ENCODE results near the gene KCNC3. TPM values are rescaled to one million over a fixed set of nuclear protein-coding genes. Genes with fewer than 3 reads are reported as not detected.

Gene KCNC3
- total RNA-seq, 1 experiment from 2014 or later: 5.3 TPM

- Mint-ChIP-seq H3K9me3 (ENCODE audit: low read depth, unreplicated experiment) (no peaks in the 10 kb centered on the region), H3K36me3 (ENCODE audit: insufficient read depth, unreplicated experiment) (peaks cover 6% of the 10 kb centered on the region), H3K27ac (ENCODE audit: unreplicated experiment) (no peak overlapping the region), H3K4me1 (ENCODE audit: low read depth, unreplicated experiment) (peaks cover under 1% of the 10 kb centered on the region), H3K27me3 (ENCODE audit: unreplicated experiment) (no peaks in the 10 kb centered on the region), H3K4me3 (ENCODE audit: low read depth, unreplicated experiment) (no peak overlapping the region)
- CTCF ChIA-PET: interaction anchor here (0.9 kb wide), 1 partner anchor 10 kb away, joined by 6 read pairs; the partner anchor contains the start of gene KCNC3
- no peak for DNase-seq
- TF ChIP-seq CTCF (IDR thresholded peaks at IDR 0.05; ENCODE audit: unreplicated experiment): no peak
- no TSS peak for BruUV-seq (replicated peaks)
- intact Hi-C loops (cut with micrococcal nuclease; ENCODE audit: unreplicated experiment): no loop called here
Measured at GRCh38 chr19:50319156-50319555, 10.0 kb downstream of the KCNC3 start.

- no TSS peak for BruUV-seq (replicated peaks)
- TF ChIP-seq CTCF (IDR thresholded peaks at IDR 0.05; ENCODE audit: unreplicated experiment): no peak
- Mint-ChIP-seq H3K27ac (ENCODE audit: unreplicated experiment) (no peak overlapping the region), H3K27me3 (ENCODE audit: unreplicated experiment) (no peaks in the 10 kb centered on the region), H3K9me3 (ENCODE audit: low read depth, unreplicated experiment) (no peaks in the 10 kb centered on the region), H3K4me1 (ENCODE audit: low read depth, unreplicated experiment) (peaks cover 8% of the 10 kb centered on the region), H3K36me3 (ENCODE audit: insufficient read depth, unreplicated experiment) (peaks cover 6% of the 10 kb centered on the region), H3K4me3 (ENCODE audit: low read depth, unreplicated experiment) (no peak overlapping the region)
- no peak for DNase-seq
- CTCF ChIA-PET: no interaction called here
- intact Hi-C loops (cut with micrococcal nuclease; ENCODE audit: unreplicated experiment): no loop called here
Measured at GRCh38 chr19:50318438-50318837, 10.7 kb downstream of the KCNC3 start.

GRCh38 chr19:50317115-50317514 is 12.1 kb downstream of the KCNC3 start:
- Mint-ChIP-seq H3K27me3 (ENCODE audit: unreplicated experiment) (no peaks in the 10 kb centered on the region), H3K4me1 (ENCODE audit: low read depth, unreplicated experiment) (peaks cover 9% of the 10 kb centered on the region), H3K9me3 (ENCODE audit: low read depth, unreplicated experiment) (no peaks in the 10 kb centered on the region), H3K36me3 (ENCODE audit: insufficient read depth, unreplicated experiment) (peaks cover 6% of the 10 kb centered on the region), H3K27ac (ENCODE audit: unreplicated experiment) (no peak overlapping the region), H3K4me3 (ENCODE audit: low read depth, unreplicated experiment) (no peak overlapping the region)
- intact Hi-C loops (cut with micrococcal nuclease; ENCODE audit: unreplicated experiment): no loop called here
- CTCF ChIA-PET: interaction anchor here (0.6 kb wide), 1 partner anchor 1360 kb away, joined by 5 read pairs; no protein-coding TSS in a partner anchor
- BruUV-seq (replicated peaks): no TSS peak
- no peak for DNase-seq
- no peak for TF ChIP-seq CTCF (IDR thresholded peaks at IDR 0.05; ENCODE audit: unreplicated experiment)

GRCh38 chr19:50315773-50316448 is 13.3 kb downstream of the KCNC3 start:
- Mint-ChIP-seq H3K27ac (ENCODE audit: unreplicated experiment) (no peak overlapping the region), H3K4me3 (ENCODE audit: low read depth, unreplicated experiment) (no peak overlapping the region), H3K4me1 (ENCODE audit: low read depth, unreplicated experiment) (peaks cover 9% of the 10 kb centered on the region), H3K9me3 (ENCODE audit: low read depth, unreplicated experiment) (no peaks in the 10 kb centered on the region), H3K36me3 (ENCODE audit: insufficient read depth, unreplicated experiment) (peaks cover 6% of the 10 kb centered on the region), H3K27me3 (ENCODE audit: unreplicated experiment) (no peaks in the 10 kb centered on the region)
- CTCF ChIA-PET: interaction anchor here (0.5 to 0.6 kb wide), 2 partner anchors 125 to 409 kb away, joined by 4 to 6 read pairs; no protein-coding TSS in a partner anchor
- intact Hi-C loops (cut with micrococcal nuclease; ENCODE audit: unreplicated experiment): no loop called here
- DNase-seq: no peak
- BruUV-seq (replicated peaks): no TSS peak
- TF ChIP-seq CTCF (IDR thresholded peaks at IDR 0.05; ENCODE audit: unreplicated experiment): no peak
